HL-60/S4 (cell line): ENCODE data around the gene LITAF.

Source experiments
- in situ Hi-C: fragments of 300-500 bp; cut with MboI; formaldehyde crosslinking; loops from 2 replicates; pipeline ENCODE4 v1.14.3; 2022; ENCODE audit warnings: low sequenced_read_pairs

Gene LITAF

DNA sequence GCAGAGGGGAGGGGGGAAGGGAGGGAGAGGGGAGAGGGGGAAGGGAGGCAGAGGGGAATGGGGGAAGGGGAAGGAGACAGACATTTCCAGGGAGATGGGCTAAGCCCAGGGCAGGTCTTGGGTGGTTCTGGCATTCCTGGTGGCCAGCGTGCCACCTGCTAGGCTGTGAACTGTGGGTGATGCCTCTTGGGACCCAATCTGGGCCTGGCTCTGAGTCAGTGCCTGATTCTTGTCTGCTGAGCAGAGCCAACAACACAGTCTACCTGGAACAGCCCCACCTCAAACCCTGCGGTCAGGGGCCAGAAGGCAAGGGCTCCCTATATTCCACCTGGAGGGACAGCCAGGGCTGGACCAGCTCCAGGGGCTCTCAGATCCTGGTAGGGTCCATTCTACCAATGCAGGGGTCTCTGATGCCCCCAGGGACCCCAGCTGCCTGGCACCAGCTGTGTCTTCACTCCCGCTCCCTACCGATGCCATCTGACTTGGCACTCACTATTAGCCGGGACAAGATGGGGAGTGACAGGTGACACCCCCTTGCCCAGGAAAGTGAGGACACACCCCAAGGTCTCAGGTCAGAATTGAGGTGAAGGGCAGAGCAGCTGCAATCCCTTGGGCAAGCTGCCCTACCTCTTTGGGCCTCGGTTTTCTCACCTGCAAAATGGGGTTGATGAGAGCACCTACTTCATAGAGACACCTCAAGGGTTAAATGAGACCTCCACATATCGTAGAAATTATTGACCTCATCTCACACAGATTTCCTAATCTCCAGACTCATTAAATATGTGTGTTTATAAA, 87.2 kb downstream of the LITAF start:
- in situ Hi-C loops = loop anchor here (25.0 kb wide), 2 partner anchors 87 to 537 kb away; no protein-coding TSS in a partner anchor

DNA sequence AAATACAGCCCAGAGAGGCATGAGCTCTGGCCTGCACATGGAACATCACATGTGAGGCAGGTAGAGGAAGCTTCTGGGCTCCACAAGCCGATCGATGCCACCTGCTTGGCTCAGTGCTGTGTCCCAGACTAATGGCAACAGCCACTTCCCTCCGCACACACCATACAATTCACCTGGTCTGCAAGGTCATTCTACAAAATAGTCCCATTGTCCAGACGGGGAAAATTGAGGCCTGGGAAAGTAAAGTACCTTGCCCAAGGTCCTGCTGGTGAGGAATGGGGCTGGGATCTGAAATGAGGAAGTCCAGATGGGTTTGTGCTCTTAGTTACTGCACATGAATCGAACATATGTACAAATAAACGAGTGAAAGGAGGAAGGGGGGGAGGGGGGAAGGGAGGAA, 88.0 kb downstream of the LITAF start:
- in situ Hi-C loops = no loop called here

DNA sequence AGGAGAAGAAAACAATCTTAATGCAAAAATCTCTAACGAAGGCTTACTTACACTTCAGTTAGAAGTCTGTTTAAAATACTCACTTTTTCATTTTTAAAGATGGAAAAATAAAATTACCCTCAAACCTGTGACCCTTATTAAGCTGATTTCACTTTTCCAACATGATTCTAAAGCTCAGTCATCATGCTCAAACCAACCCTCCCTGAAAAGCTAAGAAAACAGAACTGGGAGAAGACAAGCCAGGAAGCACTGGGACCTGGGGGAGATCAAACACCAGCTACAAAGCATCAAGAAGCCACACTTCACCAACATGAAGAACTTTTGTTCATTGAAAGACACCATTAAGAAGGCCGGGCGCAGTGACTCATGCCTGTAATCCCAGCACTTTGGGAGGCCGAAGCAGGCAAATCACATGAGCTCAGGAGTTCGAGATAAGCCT, 88.8 kb downstream of the LITAF start:
- in situ Hi-C loops = no loop called here
